Measurements from ENCODE around the gene DISC1. TPM values are rescaled to one million over a fixed set of nuclear protein-coding genes. Genes with fewer than 3 reads are reported as not detected.
"Not testable (repeated sequence)": the region's sequence is repeated elsewhere in the genome, so short reads cannot be mapped to it uniquely, and the experiment has no call there.

The DISC1 gene
- total RNA-seq, 1 donor from 2014 or later: 9.5 TPM

- no peak overlapping the region for H3K27ac ChIP-seq
- no peak for TF ChIP-seq CTCF (IDR thresholded peaks at IDR 0.05)
- DNase-seq: no peak
- H3K9me3 ChIP-seq: no peaks in the 10 kb centered on the region
- H3K27me3 ChIP-seq: no peaks in the 10 kb centered on the region
- peaks cover 22% of the 10 kb centered on the region for H3K4me1 ChIP-seq
- intact Hi-C loops (cut with DNase I): no loop called here
- ATAC-seq: no peak
- no peak overlapping the region for H3K4me3 ChIP-seq
- H3K36me3 ChIP-seq: no peaks in the 10 kb centered on the region
Measured at GRCh38 chr1:231632119-231632518, 5.5 kb downstream of the DISC1 start.

GRCh38 chr1:231634323-231635013, 7.9 kb downstream of the DISC1 start:
- Histone ChIP-seq H3K27ac (no peak overlapping the region), H3K4me3 (no peak overlapping the region), H3K36me3 (no peaks in the 10 kb centered on the region), H3K4me1 (peaks cover under 1% of the 10 kb centered on the region), H3K27me3 (no peaks in the 10 kb centered on the region), H3K9me3 (no peaks in the 10 kb centered on the region)
- ATAC-seq (no peak), DNase-seq (no peak)
- intact Hi-C loops (cut with DNase I): no loop called here
- no peak for TF ChIP-seq CTCF (IDR thresholded peaks at IDR 0.05)

- intact Hi-C loops (cut with DNase I): no loop called here
- Histone ChIP-seq H3K36me3 (no peaks in the 10 kb centered on the region), H3K27me3 (no peaks in the 10 kb centered on the region), H3K9me3 (no peaks in the 10 kb centered on the region), H3K27ac (no peak overlapping the region), H3K4me1 (no peaks in the 10 kb centered on the region), H3K4me3 (no peak overlapping the region)
- TF ChIP-seq CTCF (IDR thresholded peaks at IDR 0.05): no peak
- ATAC-seq (no peak), DNase-seq (no peak)
Measured at GRCh38 chr1:231636157-231636556, 9.6 kb downstream of the DISC1 start.

GRCh38 chr1:231636922-231637321, 10.3 kb downstream of the DISC1 start:
- H3K27ac ChIP-seq; intact Hi-C loops (cut with DNase I); DNase-seq; H3K9me3 ChIP-seq; H3K36me3 ChIP-seq; H3K4me1 ChIP-seq; ATAC-seq; H3K27me3 ChIP-seq; H3K4me3 ChIP-seq: not testable (repeated sequence)

GRCh38 chr1:231638647-231639046, 12.1 kb downstream of the DISC1 start:
- H3K4me1 ChIP-seq: no peaks in the 10 kb centered on the region
- ATAC-seq (no peak), DNase-seq (no peak)
- no peak overlapping the region for H3K4me3 ChIP-seq
- intact Hi-C loops (cut with DNase I): no loop called here
- no peaks in the 10 kb centered on the region for H3K36me3 ChIP-seq
- H3K27me3 ChIP-seq: no peaks in the 10 kb centered on the region
- TF ChIP-seq CTCF (IDR thresholded peaks at IDR 0.05): no peak
- H3K9me3 ChIP-seq: no peaks in the 10 kb centered on the region
- H3K27ac ChIP-seq: no peak overlapping the region

GRCh38 chr1:231639819-231640218, 13.2 kb downstream of the DISC1 start:
- intact Hi-C loops (cut with DNase I): no loop called here
- Histone ChIP-seq H3K4me1 (no peaks in the 10 kb centered on the region), H3K4me3 (no peak overlapping the region), H3K27ac (no peak overlapping the region), H3K36me3 (no peaks in the 10 kb centered on the region), H3K27me3 (no peaks in the 10 kb centered on the region), H3K9me3 (no peaks in the 10 kb centered on the region)
- DNase-seq (no peak), ATAC-seq (no peak)
- TF ChIP-seq CTCF (IDR thresholded peaks at IDR 0.05): no peak

- H3K9me3 ChIP-seq; H3K27me3 ChIP-seq; intact Hi-C loops (cut with DNase I); H3K27ac ChIP-seq; ATAC-seq; H3K4me3 ChIP-seq; DNase-seq; H3K36me3 ChIP-seq; H3K4me1 ChIP-seq: not testable (repeated sequence)
Measured at GRCh38 chr1:231641444-231641843, 14.9 kb downstream of the DISC1 start.

GRCh38 chr1:231642061-231642460, 15.5 kb downstream of the DISC1 start:
- H3K4me3 ChIP-seq; DNase-seq; H3K27ac ChIP-seq; H3K27me3 ChIP-seq; intact Hi-C loops (cut with DNase I); H3K36me3 ChIP-seq; H3K4me1 ChIP-seq; H3K9me3 ChIP-seq; ATAC-seq: not testable (repeated sequence)
